AG08396 (cell line): ENCODE measurements around the gene GTPBP8.

Experiments
- DNase-seq: peaks from one replicate; pipeline ENCODE4 v3.0.0; 2012; ENCODE audit warnings: low spot score, mixed read lengths

The GTPBP8 gene

GRCh38 chr3:112990672-112991602 lies at the start of gene GTPBP8:
Gene GTPBP8, plus strand, starts transcription at chr3:112990984. Its CDS starts 16 bp downstream, at chr3:112991000.
- peak; percentile 89 for DNase-seq

- no peak for DNase-seq
Observed at GRCh38 chr3:112948346-112948838, 42.4 kb upstream of the GTPBP8 start.

- DNase-seq = no peak
Observed at GRCh38 chr3:112956351-112956750, 34.4 kb upstream of the GTPBP8 start.

- no peak for DNase-seq
Observed at GRCh38 chr3:112958811-112959560, 31.8 kb upstream of the GTPBP8 start.

- no peak for DNase-seq
Observed at GRCh38 chr3:112963683-112964082, 27.1 kb upstream of the GTPBP8 start.

GRCh38 chr3:112965656-112966055 lies 25.1 kb upstream of the GTPBP8 start:
- no peak for DNase-seq

GRCh38 chr3:112966633-112967032 lies 24.2 kb upstream of the GTPBP8 start:
- DNase-seq = no peak

- DNase-seq = no peak
Observed at GRCh38 chr3:112967425-112967824, 23.4 kb upstream of the GTPBP8 start.

- DNase-seq = no peak
Observed at GRCh38 chr3:112967828-112968227, 23.0 kb upstream of the GTPBP8 start.

- DNase-seq = no peak
Observed at GRCh38 chr3:112972158-112972557, 18.6 kb upstream of the GTPBP8 start.

GRCh38 chr3:112973325-112974177 lies 17.2 kb upstream of the GTPBP8 start:
- no peak for DNase-seq

GRCh38 chr3:112974178-112974517 lies 16.6 kb upstream of the GTPBP8 start:
- DNase-seq = no peak

GRCh38 chr3:112974894-112975293 lies 15.9 kb upstream of the GTPBP8 start, which contains the start of gene CD200R1:
Gene CD200R1, minus strand, starts transcription at chr3:112975103. Its CDS starts 246 bp downstream, at chr3:112974857.
- DNase-seq = no peak

GRCh38 chr3:112976001-112976400 lies 14.8 kb upstream of the GTPBP8 start:
- no peak for DNase-seq

GRCh38 chr3:112976953-112977352 lies 13.8 kb upstream of the GTPBP8 start:
- DNase-seq = no peak

GRCh38 chr3:112979244-112979832 lies 11.4 kb upstream of the GTPBP8 start:
- no peak for DNase-seq

- DNase-seq = no peak
Observed at GRCh38 chr3:112980080-112980479, 10.7 kb upstream of the GTPBP8 start.

GRCh38 chr3:112982710-112983109 lies 8.1 kb upstream of the GTPBP8 start:
- no peak for DNase-seq

GRCh38 chr3:112984485-112984884 lies 6.3 kb upstream of the GTPBP8 start:
- no peak for DNase-seq

GRCh38 chr3:112987710-112988334 lies 3.0 kb upstream of the GTPBP8 start:
- DNase-seq = no peak

- no peak for DNase-seq
Observed at GRCh38 chr3:112995800-112996199, 5.0 kb downstream of the GTPBP8 start.
